CD4-positive, CD25-positive, alpha-beta regulatory T cell (primary cell): ENCODE results near the gene XPOT. TPM values are rescaled to one million over a fixed set of nuclear protein-coding genes. Genes with fewer than 3 reads are reported as not detected.

Experiments used
- polyA plus RNA-seq, 4 donors: library from polyadenylated mRNA; unstranded; fragments of 300-500 nt; fragmentation: Illumina TruSeq; gene quantifications; one replicate each; pipeline ENCODE4 v1.2.3, GENCODE V29; 2021
- total RNA-seq: library from RNA; stranded (reverse); gene quantifications from one replicate; pipeline ENCODE4 v1.2.3, GENCODE V29; 2022

The XPOT gene
- total and polyA plus RNA-seq, 5 donors from 2014 or later = 27.7 to 59.6 (median 37.0) TPM

Other genes with a start within 250 kb of the XPOT start
- 26.7 TPM for gene KICS2, start 182.1 kb upstream of the XPOT start, total RNA-seq
- gene KICS2, start 182.1 kb upstream of the XPOT start, polyA plus RNA-seq = 10 to 100 TPM; 10.8 to 16.0 (median 11.5) TPM
- gene C12orf56, start 13.6 kb upstream of the XPOT start, total RNA-seq = 0.15 TPM
- gene C12orf56, start 13.6 kb upstream of the XPOT start, polyA plus RNA-seq = not detected
- gene TBK1, start 47.7 kb downstream of the XPOT start, total RNA-seq = 24.3 TPM
- 10 to 100 TPM; 21.3 to 29.1 (median 22.8) TPM for gene TBK1, start 47.7 kb downstream of the XPOT start, polyA plus RNA-seq
- gene RASSF3, start 206.1 kb downstream of the XPOT start, total RNA-seq = 158 TPM
- gene RASSF3, start 206.1 kb downstream of the XPOT start, polyA plus RNA-seq = 10 to 100 TPM in 2 of 4 donors, 1 to 10 TPM in 2; 5.5 to 12.8 (median 8.0) TPM